Regular cardiac myocyte (primary cell): ENCODE data around the gene CLEC14A. TPM values are rescaled to one million over a fixed set of nuclear protein-coding genes. Genes with fewer than 3 reads are reported as not detected.

ENCODE experiments used
- total RNA-seq: library from RNA; depleted of rRNA; stranded (reverse); fragments of >200 nt; gene quantifications from 2 replicates; pipeline ENCODE4 v1.2.3, GENCODE V29; 2014

Gene CLEC14A, protein sequence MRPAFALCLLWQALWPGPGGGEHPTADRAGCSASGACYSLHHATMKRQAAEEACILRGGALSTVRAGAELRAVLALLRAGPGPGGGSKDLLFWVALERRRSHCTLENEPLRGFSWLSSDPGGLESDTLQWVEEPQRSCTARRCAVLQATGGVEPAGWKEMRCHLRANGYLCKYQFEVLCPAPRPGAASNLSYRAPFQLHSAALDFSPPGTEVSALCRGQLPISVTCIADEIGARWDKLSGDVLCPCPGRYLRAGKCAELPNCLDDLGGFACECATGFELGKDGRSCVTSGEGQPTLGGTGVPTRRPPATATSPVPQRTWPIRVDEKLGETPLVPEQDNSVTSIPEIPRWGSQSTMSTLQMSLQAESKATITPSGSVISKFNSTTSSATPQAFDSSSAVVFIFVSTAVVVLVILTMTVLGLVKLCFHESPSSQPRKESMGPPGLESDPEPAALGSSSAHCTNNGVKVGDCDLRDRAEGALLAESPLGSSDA
- 8.2 and 18.3 TPM in 2 replicates for total RNA-seq

DNA sequence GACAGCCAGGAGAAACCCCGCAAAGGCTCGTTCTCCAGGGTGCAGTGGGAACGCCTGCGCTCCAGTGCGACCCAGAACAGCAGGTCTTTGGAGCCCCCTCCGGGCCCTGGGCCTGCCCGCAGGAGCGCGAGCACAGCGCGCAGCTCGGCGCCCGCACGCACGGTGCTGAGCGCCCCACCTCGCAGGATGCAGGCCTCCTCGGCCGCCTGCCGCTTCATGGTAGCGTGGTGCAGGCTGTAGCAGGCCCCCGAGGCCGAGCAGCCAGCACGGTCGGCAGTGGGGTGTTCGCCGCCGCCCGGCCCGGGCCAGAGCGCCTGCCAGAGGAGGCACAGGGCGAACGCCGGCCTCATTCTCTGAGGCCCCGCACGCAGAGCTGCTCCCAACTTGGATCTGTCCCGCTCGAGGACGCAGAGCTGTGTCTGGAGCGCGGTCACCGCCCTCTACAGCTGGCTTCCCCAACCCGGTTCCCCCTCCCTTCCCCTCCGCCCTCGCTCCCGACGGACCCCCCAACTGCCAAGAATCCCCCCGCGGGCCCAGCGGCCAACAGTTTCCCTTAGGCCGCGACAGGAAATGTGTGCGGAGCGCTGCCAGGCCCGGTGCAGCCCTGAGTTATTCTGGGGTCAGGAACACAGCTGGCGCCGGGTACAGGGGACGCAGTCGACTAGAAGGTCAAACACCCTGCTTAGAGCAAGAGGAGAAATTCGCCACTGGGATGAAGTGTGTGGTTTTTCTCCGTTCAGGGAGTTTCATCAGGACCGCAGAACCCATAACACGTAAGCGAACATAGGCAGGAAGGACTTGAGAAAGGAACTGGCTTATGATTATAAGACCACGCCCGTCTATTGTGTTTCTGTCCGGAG is at the start of gene CLEC14A:
Gene CLEC14A (minus strand): TSS at position 421 of the 860 bp plus-strand sequence. CDS start 71 bp downstream, at position 350.

DNA sequence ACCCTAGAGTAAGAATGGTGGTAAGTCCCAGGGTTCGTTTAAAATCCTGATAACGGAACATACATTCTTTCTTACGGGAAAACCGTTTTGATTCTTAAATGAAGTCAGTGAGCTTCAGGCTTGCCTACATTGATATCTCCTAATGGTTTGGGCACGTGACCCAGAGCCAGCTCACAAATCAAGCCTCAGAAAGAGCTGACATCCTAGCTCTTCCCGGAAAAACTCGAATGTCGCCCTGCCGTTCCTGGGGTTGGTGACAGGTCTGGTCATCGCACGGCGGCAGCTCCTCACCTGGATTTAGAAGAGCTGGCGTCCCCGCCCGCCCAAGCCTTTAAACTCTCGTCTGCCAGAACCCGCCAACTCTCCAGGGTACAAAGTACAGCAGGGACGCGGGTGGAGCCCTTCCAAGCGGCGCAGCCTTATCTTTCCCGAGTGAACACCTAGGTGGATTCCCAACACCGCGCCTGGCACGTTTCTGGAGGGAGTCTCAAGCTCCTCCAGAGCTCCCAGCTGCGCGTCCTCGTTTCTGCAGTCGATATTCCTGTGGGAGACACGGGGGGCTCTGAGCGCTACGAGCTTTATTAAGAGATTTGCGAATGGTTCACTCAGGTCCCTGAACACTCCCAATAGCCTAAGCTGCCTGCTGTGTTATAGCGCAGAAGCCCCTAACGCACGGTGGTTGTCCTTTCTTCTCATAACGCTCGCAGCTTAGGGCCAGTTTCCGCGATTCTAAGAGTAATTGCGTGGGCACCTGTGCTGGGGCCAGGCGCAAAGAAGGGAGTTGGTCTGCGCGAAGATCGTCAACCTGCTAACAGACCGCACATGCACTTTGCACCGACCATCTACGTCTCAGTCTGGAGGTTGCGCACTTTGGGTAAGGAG is 47.9 kb downstream of the CLEC14A start, which contains the start of gene SSTR1:
Gene SSTR1 (plus strand): TSS at position 169 of the 882 bp plus-strand sequence. CDS start 1,486 bp downstream, outside the sequence.

Other genes with a start within 250 kb of the CLEC14A start
- 0.77 and 1.1 TPM in 2 replicates for gene SSTR1, start 48.2 kb downstream of the CLEC14A start, total RNA-seq